ENCODE measurements around the gene KCNQ1OT1. TPM values are rescaled to one million over a fixed set of nuclear protein-coding genes. Genes with fewer than 3 reads are reported as not detected.

Gene KCNQ1OT1
- total and polyA plus RNA-seq, 9 of the 15 experiments (the other 6 are each of a cell fraction or from before 2014, with no cell fraction given), result 0.04 to 2.3 (median 0.74) TPM

DNA sequence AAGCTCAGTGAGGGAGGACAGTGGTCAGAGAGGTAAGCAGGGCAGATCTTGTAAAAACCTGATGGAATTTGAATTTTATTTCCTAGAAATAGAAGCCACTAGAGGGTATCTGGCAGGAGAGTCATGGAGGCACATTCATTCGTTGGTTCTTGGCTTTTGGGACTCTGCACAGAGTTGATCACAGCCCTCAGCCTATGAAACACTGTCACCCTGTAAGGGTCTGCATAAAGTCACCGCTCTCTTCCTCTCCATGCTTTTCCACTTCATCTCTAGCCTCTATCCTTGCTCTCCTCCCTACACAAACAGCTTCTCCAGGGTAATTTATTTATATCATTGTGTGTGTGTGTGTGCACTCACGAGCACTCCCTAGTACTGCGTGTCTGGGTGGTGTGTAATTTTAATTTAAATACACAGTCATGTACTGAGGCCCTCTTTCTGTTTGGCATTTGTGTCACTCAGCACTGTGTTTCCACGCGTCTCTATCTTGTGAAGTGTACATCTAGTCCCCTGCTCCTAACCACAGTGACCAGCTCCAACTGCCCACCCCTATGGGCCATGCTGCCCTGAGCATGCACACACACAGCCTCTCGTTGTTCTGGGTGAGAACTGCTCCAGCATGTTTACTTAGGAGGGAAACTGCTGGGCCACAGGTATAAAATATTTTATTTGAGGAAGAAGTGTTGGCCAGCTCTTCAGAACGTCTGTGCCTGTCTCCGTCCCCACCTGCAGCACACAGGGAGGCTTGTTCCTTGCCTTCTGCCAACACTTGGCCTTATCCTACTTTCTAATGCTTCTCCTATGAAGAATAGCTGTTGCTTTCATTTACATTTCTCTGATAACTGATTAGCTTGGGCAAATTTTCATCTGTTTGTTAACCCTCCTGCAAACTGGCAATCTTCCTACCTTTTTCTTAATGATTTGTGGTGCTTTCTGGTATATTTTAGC lies 4.5 kb downstream of the KCNQ1OT1 start:
- FAIRE-seq (no peak), ATAC-seq (no peak), DNase-seq (ENCODE audit: extremely low read depth in 1 of 4, low spot score in 3 of 4) (no peak)
- Histone ChIP-seq H3K4me1 (replicated peaks in 1 of 2; ENCODE audit: control insufficient read depth in 2 of 2, insufficient read depth in 2 of 2, low read length in 2 of 2) (peaks cover 11 to 15% of the 10 kb centered on the region in 2 experiments; a peak in 4 of 5 replicates), H3K4me3 (no peak overlapping the region), H3K9me3 (replicated peaks; ENCODE audit: control insufficient read depth, insufficient read depth, low read depth, low read length) (no peaks in the 10 kb centered on the region), H3K9me1 (ENCODE audit: control insufficient read depth, insufficient read depth, low read length) (peaks cover 6% of the 10 kb centered on the region), H3K4me2 (ENCODE audit: insufficient read depth, low read length) (peak overlapping the region; percentile 2; the same call in 1 of the 2 replicates), H4K20me1 (replicated peaks; ENCODE audit: control insufficient read depth, insufficient read depth, low read length) (peaks cover 74% of the 10 kb centered on the region), H2AFZ (ENCODE audit: low read depth, low read length) (no peak overlapping the region), H3K36me3 (ENCODE audit: control insufficient read depth, insufficient read depth, low read length) (peaks cover 60% of the 10 kb centered on the region), H3K9ac (ENCODE audit: insufficient read depth in 1 of 2, low read depth in 2 of 2, low read length in 2 of 2) (no peak overlapping the region; a peak in 1 of 4 replicates), H3K79me2 (ENCODE audit: control insufficient read depth, insufficient read depth, low read length) (peaks cover 97% of the 10 kb centered on the region), H3K27me3 (ENCODE audit: control insufficient read depth in 2 of 2, insufficient read depth in 2 of 2, low read length in 2 of 2) (no peaks in the 10 kb centered on the region), H3K27ac (ENCODE audit: extremely low read depth, low read depth, low read length) (no peak overlapping the region)
- WGBS (ENCODE audit: insufficient coverage, low coverage, missing lambda C conversion rate), result 67% methylated on average over 9 of the region's 9 CpGs
- POLR2A ChIA-PET, result interaction anchor here (0.7 to 1.9 kb wide), 4 partner anchors 8 to 197 kb away, joined by 3 to 6 read pairs (median 3); no protein-coding TSS in a partner anchor
- TF ChIP-seq ZNF253 (CRISPR knock-in tag; conservative IDR thresholded peaks at IDR 0.05) (no peak), U2AF1 (optimal IDR thresholded peaks at IDR 0.05; ENCODE audit: low read depth, low read length) (no peak), ZFP36 (IDR thresholded peaks at IDR 0.05; ENCODE audit: low read depth, low read length, partially characterized antibody) (peak; percentile 23), SREBF2 (CRISPR knock-in tag; IDR thresholded peaks at IDR 0.05) (no peak), POU5F1 (IDR thresholded peaks at IDR 0.05; ENCODE audit: borderline replicate concordance, low read depth, low read length, partially characterized antibody) (no peak), SRSF3 (IDR thresholded peaks at IDR 0.05; ENCODE audit: insufficient read depth, low read length) (no peak), HNRNPK (IDR thresholded peaks at IDR 0.05; ENCODE audit: low read depth, low read length, poor library complexity, severe bottlenecking) (no peak), VEZF1 (CRISPR knock-in tag; IDR thresholded peaks at IDR 0.05) (no peak), MEIS2 (IDR thresholded peaks at IDR 0.05; ENCODE audit: partially characterized antibody) (no peak)
- BruUV-seq (replicated peaks), result no TSS peak
- intact Hi-C loops (cut with micrococcal nuclease) (loop anchor here (5.0 to 10.0 kb wide), 2 partner anchors 160 to 192 kb away; partner anchors contain the start of gene CDKN1C), in situ Hi-C loops (cut with MboI) (no loop called here)
- CTCF ChIA-PET (ENCODE audit: low intra/inter-chr PET ratio), result no interaction called here
